Measurements from ENCODE around the gene MCRIP2. TPM values are rescaled to one million over a fixed set of nuclear protein-coding genes. Genes with fewer than 3 reads are reported as not detected.
"Not testable (repeated sequence)": the region's sequence is repeated elsewhere in the genome, so short reads cannot be mapped to it uniquely, and the experiment has no call there.

The MCRIP2 gene
- total RNA-seq, 1 donor from 2014 or later, result 27.0 TPM

DNA sequence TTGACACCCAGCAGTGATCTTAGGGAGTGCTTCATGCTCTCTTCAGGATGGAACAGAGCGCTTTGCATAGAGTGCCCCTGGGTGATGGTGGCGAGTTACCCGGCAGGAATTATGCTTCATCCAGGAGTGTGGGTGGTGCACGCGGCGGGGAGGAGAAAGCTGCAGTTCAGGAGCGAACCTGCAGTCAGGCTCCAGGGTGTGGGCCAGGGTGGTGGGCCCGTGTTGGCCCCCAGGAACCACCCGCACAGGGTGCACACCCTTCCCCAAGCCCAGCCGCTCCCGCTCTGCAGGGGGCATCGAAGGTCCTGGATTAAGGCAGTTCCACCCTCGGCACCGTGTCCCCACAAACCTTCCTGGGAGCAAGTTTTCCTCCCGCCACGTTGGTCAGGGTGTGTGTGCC is 47.8 kb upstream of the MCRIP2 start:
- intact Hi-C loops (cut with DNase I), result no loop called here
- DNase-seq (ENCODE audit: extremely low spot score in 2 of 2), result no peak
- H3K4me3 ChIP-seq, result no peak overlapping the region

DNA sequence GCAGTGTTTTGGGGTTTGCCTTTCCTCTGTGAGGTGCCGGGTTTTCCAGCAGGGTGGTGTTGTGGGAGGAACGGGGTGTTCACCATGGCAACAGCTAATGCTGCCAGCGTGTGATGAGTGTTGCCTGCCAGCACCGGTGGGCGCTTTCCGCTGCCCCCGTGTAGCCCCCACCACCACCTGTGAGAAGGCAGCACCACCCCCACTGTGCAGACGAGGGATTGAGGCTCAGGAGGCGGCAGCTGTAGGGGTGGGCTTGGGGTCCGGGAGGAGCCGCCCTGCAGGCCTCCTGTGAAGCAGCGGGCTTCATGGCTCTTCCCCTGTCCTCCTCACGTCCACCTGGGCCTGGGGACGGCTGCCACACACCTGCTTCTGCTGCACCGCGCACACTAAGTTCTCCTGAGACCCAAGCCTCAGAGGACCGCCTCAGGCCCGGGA is 46.5 kb upstream of the MCRIP2 start:
- Histone ChIP-seq H3K27ac (no peak overlapping the region), H3K27me3 (no peaks in the 10 kb centered on the region), H3K4me1 (peaks cover 59% of the 10 kb centered on the region), H3K9me3 (no peaks in the 10 kb centered on the region), H3K36me3 (peaks cover 0 to 10% of the 10 kb centered on the region in 2 donors), H3K4me3 (no peak overlapping the region)
- no peak for DNase-seq (ENCODE audit: extremely low spot score in 2 of 2)
- no peak for TF ChIP-seq POLR2AphosphoS5 (IDR thresholded peaks at IDR 0.05; ENCODE audit: insufficient read depth in 1 of 2, low read depth in 1 of 2)
- TF ChIP-seq, protein P1, sequence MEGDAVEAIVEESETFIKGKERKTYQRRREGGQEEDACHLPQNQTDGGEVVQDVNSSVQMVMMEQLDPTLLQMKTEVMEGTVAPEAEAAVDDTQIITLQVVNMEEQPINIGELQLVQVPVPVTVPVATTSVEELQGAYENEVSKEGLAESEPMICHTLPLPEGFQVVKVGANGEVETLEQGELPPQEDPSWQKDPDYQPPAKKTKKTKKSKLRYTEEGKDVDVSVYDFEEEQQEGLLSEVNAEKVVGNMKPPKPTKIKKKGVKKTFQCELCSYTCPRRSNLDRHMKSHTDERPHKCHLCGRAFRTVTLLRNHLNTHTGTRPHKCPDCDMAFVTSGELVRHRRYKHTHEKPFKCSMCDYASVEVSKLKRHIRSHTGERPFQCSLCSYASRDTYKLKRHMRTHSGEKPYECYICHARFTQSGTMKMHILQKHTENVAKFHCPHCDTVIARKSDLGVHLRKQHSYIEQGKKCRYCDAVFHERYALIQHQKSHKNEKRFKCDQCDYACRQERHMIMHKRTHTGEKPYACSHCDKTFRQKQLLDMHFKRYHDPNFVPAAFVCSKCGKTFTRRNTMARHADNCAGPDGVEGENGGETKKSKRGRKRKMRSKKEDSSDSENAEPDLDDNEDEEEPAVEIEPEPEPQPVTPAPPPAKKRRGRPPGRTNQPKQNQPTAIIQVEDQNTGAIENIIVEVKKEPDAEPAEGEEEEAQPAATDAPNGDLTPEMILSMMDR (IDR thresholded peaks at IDR 0.05), result no peak
- TF ChIP-seq POLR2A (IDR thresholded peaks at IDR 0.05), result no peak
- intact Hi-C loops (cut with DNase I), result no loop called here

More for the DNA sequence above, 47.8 kb upstream of the MCRIP2 start:
- H3K4me1 ChIP-seq, result peaks cover 59% of the 10 kb centered on the region
- H3K9me3 ChIP-seq, result no peaks in the 10 kb centered on the region
- no peaks in the 10 kb centered on the region for H3K27me3 ChIP-seq
- peaks cover 0 to 10% of the 10 kb centered on the region in 2 donors for H3K36me3 ChIP-seq
- H3K27ac ChIP-seq, result no peak overlapping the region
- TF ChIP-seq, protein P1 (IDR thresholded peaks at IDR 0.05), result no peak
- TF ChIP-seq POLR2A (IDR thresholded peaks at IDR 0.05), result no peak

DNA sequence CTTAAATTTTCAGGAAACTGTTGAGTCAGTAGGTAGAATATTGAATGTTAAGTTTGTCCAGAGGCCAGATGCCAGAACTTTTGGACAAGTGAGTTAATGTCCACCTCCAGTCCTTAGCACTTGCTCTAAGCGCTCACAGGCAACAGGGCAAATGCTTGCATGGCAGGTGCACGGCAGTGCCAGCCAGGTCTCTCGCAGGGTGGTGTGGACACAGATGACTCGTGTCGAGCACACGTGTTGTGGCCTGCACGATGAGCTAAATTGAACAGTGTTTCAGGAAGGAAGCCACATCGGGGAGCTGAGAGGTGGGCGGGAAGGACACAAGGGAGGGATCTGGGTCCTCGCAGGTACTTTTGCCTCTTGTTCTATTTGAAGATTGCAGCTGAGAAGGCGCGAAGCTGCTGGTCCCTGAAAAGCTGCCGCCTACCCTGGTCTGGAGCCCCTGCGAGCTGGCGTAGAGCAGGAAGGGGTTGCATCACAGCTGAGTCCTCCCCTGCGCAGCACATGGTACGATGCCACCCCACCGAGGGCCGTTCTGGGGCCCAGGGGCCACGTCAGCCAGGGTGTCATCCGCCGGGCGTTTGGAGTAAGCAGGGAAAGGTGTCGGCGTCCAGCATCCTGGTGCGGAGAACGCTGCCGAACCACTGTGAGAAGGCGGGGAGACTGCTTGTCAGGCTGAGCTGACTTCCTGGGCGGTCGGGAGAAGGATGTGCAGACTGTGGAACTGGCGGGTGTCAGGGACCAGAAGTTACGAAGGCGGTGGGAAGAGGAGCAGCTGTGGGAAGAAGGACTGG is 45.5 kb upstream of the MCRIP2 start:
- H3K9me3 ChIP-seq, result no peaks in the 10 kb centered on the region
- no peak overlapping the region for H3K27ac ChIP-seq
- no peak for TF ChIP-seq POLR2A (IDR thresholded peaks at IDR 0.05)
- TF ChIP-seq POLR2AphosphoS5 (IDR thresholded peaks at IDR 0.05; ENCODE audit: insufficient read depth in 1 of 2, low read depth in 1 of 2), result no peak
- TF ChIP-seq, protein P1 (IDR thresholded peaks at IDR 0.05), result no peak
- intact Hi-C loops (cut with DNase I), result no loop called here
- H3K4me1 ChIP-seq, result peaks cover 51% of the 10 kb centered on the region
- no peak for DNase-seq (ENCODE audit: extremely low spot score in 2 of 2)
- no peaks in the 10 kb centered on the region for H3K27me3 ChIP-seq
- H3K36me3 ChIP-seq, result peaks cover 0 to 10% of the 10 kb centered on the region in 2 donors
- no peak overlapping the region for H3K4me3 ChIP-seq

DNA sequence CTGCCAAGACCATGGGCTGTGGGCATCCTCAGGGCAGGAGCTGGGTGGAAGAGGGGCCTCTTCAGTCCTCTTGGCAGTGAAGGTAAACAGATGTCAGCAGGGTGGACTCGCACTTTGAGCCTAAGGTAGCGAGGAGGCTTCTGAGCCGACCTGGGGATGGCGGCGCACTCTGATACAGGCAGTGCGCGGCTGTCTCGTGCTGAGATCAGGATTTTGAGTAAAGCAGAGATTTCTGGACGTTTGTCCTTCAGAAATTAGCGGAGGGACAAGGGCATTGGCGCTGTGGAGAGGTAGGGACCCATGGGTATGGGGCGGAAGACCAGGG is 44.9 kb upstream of the MCRIP2 start:
- DNase-seq (ENCODE audit: extremely low spot score in 2 of 2), result no peak
- intact Hi-C loops (cut with DNase I), result no loop called here
- Histone ChIP-seq H3K4me3 (no peak overlapping the region), H3K9me3 (no peaks in the 10 kb centered on the region), H3K27me3 (no peaks in the 10 kb centered on the region), H3K27ac (no peak overlapping the region), H3K36me3 (peaks cover 0 to 10% of the 10 kb centered on the region in 2 donors), H3K4me1 (peaks cover 47% of the 10 kb centered on the region)
- TF ChIP-seq, protein P1 (IDR thresholded peaks at IDR 0.05), result no peak
- TF ChIP-seq POLR2AphosphoS5 (IDR thresholded peaks at IDR 0.05; ENCODE audit: insufficient read depth in 1 of 2, low read depth in 1 of 2) (no peak), POLR2A (IDR thresholded peaks at IDR 0.05) (no peak)

DNA sequence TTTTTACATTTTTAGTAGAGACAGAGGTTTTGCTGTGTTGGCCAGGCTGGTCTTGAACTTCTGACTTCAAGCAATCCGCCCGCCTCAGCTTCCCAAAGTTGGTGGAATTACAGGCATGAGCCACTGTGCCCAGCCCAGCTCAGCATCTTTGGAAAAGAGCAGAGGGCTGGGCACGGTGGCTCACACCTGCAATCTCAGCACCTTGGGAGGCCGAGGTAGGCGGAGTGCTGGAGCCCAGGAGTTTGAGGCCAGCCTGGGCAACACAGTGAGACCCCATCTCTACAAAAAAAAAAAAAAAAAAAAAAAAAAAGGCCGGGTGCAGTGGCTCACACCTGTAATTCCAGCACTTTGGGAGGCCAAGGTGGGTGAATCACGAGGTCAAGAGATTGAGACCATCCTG is 44.0 kb upstream of the MCRIP2 start:
- H3K27ac ChIP-seq; H3K9me3 ChIP-seq; intact Hi-C loops (cut with DNase I); DNase-seq (ENCODE audit: extremely low spot score in 2 of 2); H3K27me3 ChIP-seq; H3K4me3 ChIP-seq: not testable (repeated sequence)
- H3K36me3 ChIP-seq, result peaks cover 0 to 10% of the 10 kb centered on the region in 2 donors
- H3K4me1 ChIP-seq, result peaks cover 37% of the 10 kb centered on the region
